ENCODE results near the gene OTOG.

Gene OTOG

GRCh38 chr11:17506942-17507341 is 40.1 kb upstream of the OTOG start:
- no peak for TF ChIP-seq CTCF (conservative IDR thresholded peaks at IDR 0.05; ENCODE audit: low read depth, low read length)
- H3K27me3 ChIP-seq (ENCODE audit: insufficient read depth, low read depth), result no peaks in the 10 kb centered on the region

GRCh38 chr11:17507773-17508172 is 39.3 kb upstream of the OTOG start:
- Histone ChIP-seq H4K20me1 (ENCODE audit: insufficient read depth) (no peaks in the 10 kb centered on the region), H3K4me1 (ENCODE audit: low read depth, poor library complexity, severe bottlenecking) (no peaks in the 10 kb centered on the region), H3K9ac (no peak overlapping the region), H3K27ac (no peak overlapping the region), H2AFZ (ENCODE audit: low read depth) (no peak overlapping the region), H3K79me2 (ENCODE audit: insufficient read depth, low read depth) (no peaks in the 10 kb centered on the region), H3K36me3 (ENCODE audit: insufficient read depth) (no peaks in the 10 kb centered on the region), H3K27me3 (ENCODE audit: insufficient read depth, low read depth) (no peaks in the 10 kb centered on the region), H3K4me3 (IDR thresholded peaks at IDR 0.05; ENCODE audit: insufficient read depth, low read depth, low read length) (no peak overlapping the region), H3K4me2 (no peak overlapping the region)
- TF ChIP-seq CTCF (conservative IDR thresholded peaks at IDR 0.05; ENCODE audit: low read depth, low read length), result no peak

More at GRCh38 chr11:17506942-17507341, 40.1 kb upstream of the OTOG start:
- Histone ChIP-seq H4K20me1 (ENCODE audit: insufficient read depth) (no peaks in the 10 kb centered on the region), H3K27ac (no peak overlapping the region), H3K4me2 (no peak overlapping the region), H3K79me2 (ENCODE audit: insufficient read depth, low read depth) (no peaks in the 10 kb centered on the region), H3K36me3 (ENCODE audit: insufficient read depth) (no peaks in the 10 kb centered on the region), H2AFZ (ENCODE audit: low read depth) (no peak overlapping the region), H3K9ac (no peak overlapping the region), H3K4me1 (ENCODE audit: low read depth, poor library complexity, severe bottlenecking) (no peaks in the 10 kb centered on the region), H3K4me3 (IDR thresholded peaks at IDR 0.05; ENCODE audit: insufficient read depth, low read depth, low read length) (no peak overlapping the region)

GRCh38 chr11:17508306-17508705 is 38.8 kb upstream of the OTOG start:
- H3K4me3 ChIP-seq (IDR thresholded peaks at IDR 0.05; ENCODE audit: insufficient read depth, low read depth, low read length), result no peak overlapping the region
- no peaks in the 10 kb centered on the region for H3K4me1 ChIP-seq (ENCODE audit: low read depth, poor library complexity, severe bottlenecking)
- no peak overlapping the region for H2AFZ ChIP-seq (ENCODE audit: low read depth)
- H3K79me2 ChIP-seq (ENCODE audit: insufficient read depth, low read depth), result no peaks in the 10 kb centered on the region
- H3K27me3 ChIP-seq (ENCODE audit: insufficient read depth, low read depth), result no peaks in the 10 kb centered on the region
- no peak overlapping the region for H3K27ac ChIP-seq
- no peak overlapping the region for H3K9ac ChIP-seq
- no peak for TF ChIP-seq CTCF (conservative IDR thresholded peaks at IDR 0.05; ENCODE audit: low read depth, low read length)
- H3K4me2 ChIP-seq, result no peak overlapping the region
- H4K20me1 ChIP-seq (ENCODE audit: insufficient read depth), result no peaks in the 10 kb centered on the region
- H3K36me3 ChIP-seq (ENCODE audit: insufficient read depth), result no peaks in the 10 kb centered on the region

- H3K4me3 ChIP-seq (IDR thresholded peaks at IDR 0.05; ENCODE audit: insufficient read depth, low read depth, low read length), result no peak overlapping the region
- H3K27ac ChIP-seq, result no peak overlapping the region
- H3K79me2 ChIP-seq (ENCODE audit: insufficient read depth, low read depth), result no peaks in the 10 kb centered on the region
- H4K20me1 ChIP-seq (ENCODE audit: insufficient read depth), result no peaks in the 10 kb centered on the region
- no peak for TF ChIP-seq CTCF (conservative IDR thresholded peaks at IDR 0.05; ENCODE audit: low read depth, low read length)
- H2AFZ ChIP-seq (ENCODE audit: low read depth), result no peak overlapping the region
- no peaks in the 10 kb centered on the region for H3K4me1 ChIP-seq (ENCODE audit: low read depth, poor library complexity, severe bottlenecking)
- no peaks in the 10 kb centered on the region for H3K36me3 ChIP-seq (ENCODE audit: insufficient read depth)
- H3K27me3 ChIP-seq (ENCODE audit: insufficient read depth, low read depth), result no peaks in the 10 kb centered on the region
- H3K4me2 ChIP-seq, result no peak overlapping the region
- no peak overlapping the region for H3K9ac ChIP-seq
Measured at GRCh38 chr11:17508791-17509190, 38.3 kb upstream of the OTOG start.

All from KMS-11 (cell line).